Measurements from ENCODE around the gene SLC66A1. TPM values are rescaled to one million over a fixed set of nuclear protein-coding genes. Genes with fewer than 3 reads are reported as not detected.

SLC66A1 gene
- total RNA-seq, 1 experiment from 2014 or later = 22.5 TPM

GRCh38 chr1:19326748-19327065 lies 14.6 kb downstream of the SLC66A1 start:
- Mint-ChIP-seq H3K27ac (peak overlapping the region in 1 of 3 experiments; percentile 49; a peak in 1 of 7 replicates), H3K36me3 (ENCODE audit: insufficient read depth in 1 of 3, low read depth in 3 of 3) (peaks cover 12 to 31% (median 23%) of the 10 kb centered on the region in 3 experiments; a peak in 6 of 7 replicates), H3K4me1 (no peaks in the 10 kb centered on the region), H3K9me3 (no peaks in the 10 kb centered on the region), H3K4me3 (no peak overlapping the region), H3K27me3 (ENCODE audit: low read depth) (no peaks in the 10 kb centered on the region)
- H3K9ac ChIP-seq (ENCODE audit: extremely low read depth, insufficient read length, low read length) = no peak overlapping the region
- no peaks in the 10 kb centered on the region for H3K23me2 ChIP-seq (ENCODE audit: insufficient read length, low read depth, low read length, poor library complexity, severe bottlenecking)
- H3K18ac ChIP-seq (ENCODE audit: insufficient read length, low read depth, low read length) = no peak overlapping the region
- no peaks in the 10 kb centered on the region for H3K4me1 ChIP-seq (ENCODE audit: insufficient read depth, low read length)
- H2BK12ac ChIP-seq (ENCODE audit: insufficient read length, low read depth, low read length) = no peak overlapping the region
- H4K8ac ChIP-seq (replicated peaks; ENCODE audit: insufficient read length, low read depth, low read length) = no peak overlapping the region
- H3K4ac ChIP-seq (ENCODE audit: low read depth, low read length) = no peak overlapping the region
- peak; percentile 14 for DNase-seq
- H3K4me2 ChIP-seq (ENCODE audit: insufficient read depth, insufficient read length, low read length) = no peak overlapping the region
- H4K91ac ChIP-seq (ENCODE audit: insufficient read length, low read depth, low read length) = no peak overlapping the region
- no peak overlapping the region for H2BK120ac ChIP-seq (ENCODE audit: low read depth, low read length, poor library complexity, severe bottlenecking)
- no peak for TF ChIP-seq CTCF (conservative IDR thresholded peaks at IDR 0.05)
- no peak overlapping the region for H2AFZ ChIP-seq (ENCODE audit: low read length)
- H4K20me1 ChIP-seq (ENCODE audit: control insufficient read depth, insufficient read depth, insufficient read length) = no peaks in the 10 kb centered on the region
- no peak overlapping the region for H3K56ac ChIP-seq (ENCODE audit: insufficient read length, low read depth, low read length)
- H3K14ac ChIP-seq (ENCODE audit: insufficient read depth, low read length) = no peak overlapping the region
- H3K27me3 ChIP-seq (ENCODE audit: insufficient read depth, low read length) = no peaks in the 10 kb centered on the region
- no peak overlapping the region for H3T11ph ChIP-seq (ENCODE audit: low read length)
- no peak overlapping the region for H3K23ac ChIP-seq (ENCODE audit: insufficient read length, low read depth, low read length)
- no peak overlapping the region for H2BK20ac ChIP-seq (ENCODE audit: low read depth, low read length, poor library complexity, severe bottlenecking)
- no peaks in the 10 kb centered on the region for H3K9me3 ChIP-seq (ENCODE audit: control insufficient read depth, low read depth, low read length)
- no peak overlapping the region for H3K27ac ChIP-seq (ENCODE audit: insufficient read length, low read depth, low read length)
- H2BK5ac ChIP-seq (ENCODE audit: insufficient read length, low read length) = no peak overlapping the region
- no peaks in the 10 kb centered on the region for H3K79me1 ChIP-seq (ENCODE audit: insufficient read depth, low read depth, low read length, poor library complexity, severe bottlenecking)
- no peaks in the 10 kb centered on the region for H3K79me2 ChIP-seq (ENCODE audit: insufficient read depth, low read length)
- H4K5ac ChIP-seq (ENCODE audit: insufficient read length, low read depth, low read length) = no peak overlapping the region
- no CpG with 5 or more reads among the region's 6 CpGs for WGBS (ENCODE audit: extremely low coverage, insufficient read length, low lambda C conversion rate)
- no peak overlapping the region for H2AK5ac ChIP-seq (ENCODE audit: insufficient read length, low read length)
- H2BK15ac ChIP-seq (ENCODE audit: low read depth, low read length) = no peak overlapping the region
